Body of pancreas (tissue), 4 donors: ENCODE measurements around the gene TRMU.

Source experiments
- CTCF ChIP-seq, 7 experiments: fragments of 450-650 bp in 4 of 7; fragments of 200-600 bp in 3 of 7; sonication (generic) in 3 of 7; IDR thresholded peaks; one replicate each; pipeline ENCODE4 v1.5.1; 2016 to 2019; ENCODE audit warnings: antibody characterized with exemption in 7 of 7
- POLR2A ChIP-seq, 3 donors: fragments of 450-650 bp; IDR thresholded peaks; one replicate each; pipeline ENCODE4 v1.6.1; 2016; ENCODE audit warnings: antibody characterized with exemption in 3 of 3, mild to moderate bottlenecking in 2 of 3

DNA sequence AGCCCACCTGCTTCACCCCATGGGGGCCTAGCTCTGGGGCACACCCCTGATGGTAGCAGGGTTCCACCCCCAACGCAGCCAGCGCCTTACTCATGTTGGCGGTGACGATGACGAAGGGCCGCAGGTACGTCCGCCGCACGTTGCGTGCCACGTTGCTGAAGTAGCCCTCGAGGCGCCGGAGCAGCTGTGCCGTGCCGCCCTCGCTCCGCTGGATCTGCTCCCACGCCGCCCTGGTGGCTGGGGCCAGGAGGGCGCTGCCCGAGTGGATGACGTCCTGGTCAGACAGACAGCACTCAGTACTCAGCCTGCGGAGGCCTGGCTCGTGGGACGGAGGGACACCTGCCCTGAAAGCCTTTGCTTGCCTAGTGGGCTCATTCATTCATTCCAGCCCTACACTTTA lies 50.8 kb downstream of the TRMU start:
- TF ChIP-seq CTCF (IDR thresholded peaks at IDR 0.05) (no peak), POLR2A (IDR thresholded peaks at IDR 0.05) (no peak)
